Measurements from ENCODE around the gene QRFP. TPM values are rescaled to one million over a fixed set of nuclear protein-coding genes. Genes with fewer than 3 reads are reported as not detected.
A peak's percentile ranks its signal among the peaks of the same experiment; 100 is the strongest.

Gene QRFP
- total RNA-seq, 4 donors from 2014 or later, result not detected

DNA sequence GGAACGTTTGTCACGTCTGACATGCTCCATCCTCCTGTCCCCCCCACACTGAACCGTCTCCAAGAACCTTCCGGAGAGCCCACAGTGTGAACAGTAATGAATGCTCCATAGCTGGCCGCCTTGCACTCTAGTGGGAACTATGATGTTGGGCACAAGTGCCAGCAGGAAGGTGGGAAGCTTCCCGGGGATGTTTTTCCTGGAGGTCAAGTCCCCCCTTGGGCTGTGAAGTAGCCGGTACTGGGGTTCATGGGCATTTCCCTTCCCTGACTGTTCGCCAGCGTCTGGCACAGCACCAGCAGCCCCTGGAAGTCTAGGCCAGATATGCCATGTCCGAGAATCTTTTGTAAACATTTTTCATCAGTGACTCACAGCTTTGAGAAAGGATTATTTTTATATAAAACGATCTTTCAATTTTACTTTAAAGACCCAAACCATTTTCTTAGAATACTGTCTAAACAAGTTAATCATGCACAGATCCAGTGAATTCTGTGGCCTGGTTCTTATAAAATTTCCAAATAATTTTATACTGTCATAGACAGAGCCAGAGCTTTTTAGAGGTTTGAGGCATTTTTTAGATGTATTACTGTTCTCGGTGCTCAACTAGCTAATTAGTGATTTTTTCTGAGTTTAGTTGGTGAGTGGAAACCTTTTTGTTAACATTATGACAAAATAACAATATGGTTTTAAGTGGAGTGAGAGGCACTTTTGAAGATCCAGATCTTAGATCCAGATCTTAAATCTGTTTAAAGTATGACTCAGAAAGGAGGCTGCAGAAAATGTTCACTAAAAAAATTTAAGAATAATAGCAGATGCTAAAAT is 49.9 kb downstream of the QRFP start:
- peak overlapping the region; percentile 89 to 93 (median 92) for H3K27ac ChIP-seq (replicated peaks in 1 of 4)
- peak overlapping the region; percentile 19 to 50 (median 32) for H3K4me3 ChIP-seq
- TF ChIP-seq POLR2AphosphoS5 (IDR thresholded peaks at IDR 0.05) (peak; percentile 34 to 55), EP300 (IDR thresholded peaks at IDR 0.05) (no peak)
- no peaks in the 10 kb centered on the region for H3K27me3 ChIP-seq
- no peaks in the 10 kb centered on the region for H3K36me3 ChIP-seq
- WGBS, result 11% methylated on average over 12 of the region's 12 CpGs
- peak; percentile 92 for DNase-seq (ENCODE audit: extremely low spot score)
- H3K9me3 ChIP-seq, result no peaks in the 10 kb centered on the region
- intact Hi-C loops (cut with DNase I), result no loop called here
- H3K4me1 ChIP-seq, result peaks cover 67 to 100% (median 100%) of the 10 kb centered on the region in 4 donors

DNA sequence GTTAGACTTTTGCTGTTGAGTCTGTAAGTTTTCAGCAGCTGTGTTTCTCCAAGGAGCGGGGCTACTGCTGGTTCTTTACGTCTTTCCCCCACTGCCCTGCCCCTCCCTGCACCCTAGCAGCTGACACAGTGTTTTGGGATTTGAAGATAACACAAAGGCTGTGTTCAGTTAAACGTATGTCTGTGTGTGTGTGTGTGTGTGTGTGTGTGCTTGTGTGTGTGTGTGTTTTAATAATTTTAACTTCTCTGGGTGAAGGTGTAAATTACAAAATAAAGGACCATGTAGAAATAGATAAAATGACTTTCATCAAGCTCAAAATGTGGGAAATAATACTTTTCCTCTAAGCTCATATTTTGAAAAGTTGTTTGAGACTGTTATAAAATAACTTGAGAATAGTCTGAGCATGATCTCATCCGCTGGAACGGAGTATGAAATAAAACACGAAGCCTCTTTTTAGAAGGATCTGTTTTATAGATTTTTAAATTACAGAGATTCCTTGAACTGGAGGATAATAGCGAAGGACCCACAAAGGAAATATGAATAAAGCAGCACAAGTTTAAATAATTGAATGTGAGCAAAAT is 50.6 kb downstream of the QRFP start:
- peak; percentile 90 for DNase-seq (ENCODE audit: extremely low spot score)
- Histone ChIP-seq H3K9me3 (no peaks in the 10 kb centered on the region), H3K36me3 (no peaks in the 10 kb centered on the region), H3K4me3 (peak overlapping the region; percentile 19 to 50 (median 32)), H3K4me1 (peaks cover 73 to 100% (median 100%) of the 10 kb centered on the region in 4 donors), H3K27ac (replicated peaks in 1 of 4) (peak overlapping the region; percentile 89 to 93 (median 92)), H3K27me3 (no peaks in the 10 kb centered on the region)
- TF ChIP-seq EP300 (IDR thresholded peaks at IDR 0.05), result no peak
- no peak for TF ChIP-seq POLR2A (IDR thresholded peaks at IDR 0.05; ENCODE audit: low read depth)
- no peak for TF ChIP-seq CTCF (IDR thresholded peaks at IDR 0.05)
- TF ChIP-seq POLR2AphosphoS5 (IDR thresholded peaks at IDR 0.05), result no peak
- 14% methylated on average over 7 of the region's 7 CpGs for WGBS
- intact Hi-C loops (cut with DNase I), result no loop called here

- H3K36me3 ChIP-seq, result no peaks in the 10 kb centered on the region
- peak; percentile 87 for DNase-seq (ENCODE audit: extremely low spot score)
- no peaks in the 10 kb centered on the region for H3K27me3 ChIP-seq
- H3K4me1 ChIP-seq, result peaks cover 79 to 100% (median 100%) of the 10 kb centered on the region in 4 donors
- intact Hi-C loops (cut with DNase I), result no loop called here
- H3K9me3 ChIP-seq, result no peaks in the 10 kb centered on the region
- no peak for TF ChIP-seq EP300 (IDR thresholded peaks at IDR 0.05)
- no peak for TF ChIP-seq POLR2A (IDR thresholded peaks at IDR 0.05; ENCODE audit: low read depth)
- no peak for TF ChIP-seq POLR2AphosphoS5 (IDR thresholded peaks at IDR 0.05)
- no peak for TF ChIP-seq CTCF (IDR thresholded peaks at IDR 0.05)
- H3K27ac ChIP-seq (replicated peaks in 1 of 4), result peak overlapping the region; percentile 89 to 93 (median 92)
- peak overlapping the region; percentile 19 to 50 (median 32) for H3K4me3 ChIP-seq
- WGBS, result 34% methylated on average over 10 of the region's 10 CpGs
Observed at GRCh38 chr9:130845254-130845653, 51.4 kb downstream of the QRFP start.

- intact Hi-C loops (cut with DNase I), result loop anchor here (5.0 kb wide), 1 partner anchor 62 kb away; no protein-coding TSS in a partner anchor
- Histone ChIP-seq H3K27me3 (no peaks in the 10 kb centered on the region), H3K9me3 (no peaks in the 10 kb centered on the region), H3K4me1 (peaks cover 90 to 100% (median 100%) of the 10 kb centered on the region in 4 donors), H3K4me3 (no peak overlapping the region), H3K27ac (replicated peaks in 1 of 4) (peak overlapping the region; percentile 89 to 93 (median 92)), H3K36me3 (no peaks in the 10 kb centered on the region)
- WGBS, result 61% methylated on average over 4 of the region's 4 CpGs
- no peak for TF ChIP-seq EP300 (IDR thresholded peaks at IDR 0.05)
- TF ChIP-seq CTCF (IDR thresholded peaks at IDR 0.05), result no peak
- peak; percentile 24 to 54 for TF ChIP-seq POLR2AphosphoS5 (IDR thresholded peaks at IDR 0.05)
- DNase-seq (ENCODE audit: extremely low spot score), result peak; percentile 93
Observed at GRCh38 chr9:130844044-130844451, 52.6 kb downstream of the QRFP start.

Measured in esophagus muscularis mucosa (tissue), 4 donors.